Osteoblast (primary cell): ENCODE data around the gene AIRE. TPM values are rescaled to one million over a fixed set of nuclear protein-coding genes. Genes with fewer than 3 reads are reported as not detected.

Source experiments
- DNase-seq: peaks from one replicate; pipeline ENCODE4 v3.0.0; 2011; ENCODE audit warnings: low spot score, mixed read lengths; ENCODE audit not compliant: insufficient read length; ENCODE audit errors: missing footprints
- H2AFZ ChIP-seq: 2 replicates; pipeline ENCODE4 v1.6.0; 2011; ENCODE audit warnings: mild to moderate bottlenecking, low read length
- H3K27ac ChIP-seq: 2 replicates; pipeline ENCODE4 v1.5.1; 2011; ENCODE audit warnings: mild to moderate bottlenecking, low read depth, low read length, moderate library complexity
- H3K27me3 ChIP-seq: 2 replicates; pipeline ENCODE4 v1.6.0; 2012; ENCODE audit warnings: mild to moderate bottlenecking, control low read depth, inconsistent platforms, low read length, moderate library complexity; ENCODE audit not compliant: insufficient read depth
- H3K36me3 ChIP-seq: 2 replicates; pipeline ENCODE4 v1.5.1; 2011; ENCODE audit warnings: mild to moderate bottlenecking, low read length, control low read depth, moderate library complexity; ENCODE audit not compliant: insufficient read depth
- H3K4me1 ChIP-seq: 2 replicates; pipeline ENCODE4 v1.5.1; 2011; ENCODE audit warnings: mild to moderate bottlenecking, low read length, control low read depth, moderate library complexity; ENCODE audit not compliant: insufficient read depth
- H3K4me2 ChIP-seq: 2 replicates; pipeline ENCODE4 v1.6.0; 2011; ENCODE audit warnings: mild to moderate bottlenecking, low read length; ENCODE audit not compliant: insufficient read depth
- H3K4me3 ChIP-seq: fragments of 200-600 bp; sonication (generic); 3 replicates; pipeline ENCODE4 v1.5.1; 2012; ENCODE audit warnings: mild to moderate bottlenecking, low read length, inconsistent platforms; ENCODE audit not compliant: insufficient read depth
- H3K79me2 ChIP-seq: 2 replicates; pipeline ENCODE4 v1.6.0; 2012; ENCODE audit warnings: mild to moderate bottlenecking, low read length, control low read depth, inconsistent platforms; ENCODE audit not compliant: insufficient read depth
- H3K9me3 ChIP-seq: 2 replicates; pipeline ENCODE4 v1.5.1; 2011; ENCODE audit warnings: low read depth, low read length, control low read depth
- H4K20me1 ChIP-seq: 2 replicates; pipeline ENCODE4 v1.6.0; 2012; ENCODE audit warnings: mild to moderate bottlenecking, low read length, control low read depth; ENCODE audit not compliant: insufficient read depth
- CTCF ChIP-seq: IDR thresholded peaks from 2 replicates; pipeline ENCODE4 v1.5.1; 2011; ENCODE audit warnings: mild to moderate bottlenecking, low read depth, low read length, moderate library complexity; ENCODE audit errors: extremely low read depth
- total RNA-seq: library from RNA; depleted of rRNA; stranded (reverse); fragments of >200 nt; gene quantifications from 2 replicates; pipeline ENCODE4 v1.2.3, GENCODE V29; 2012

Gene AIRE
- total RNA-seq, 1 donor = not detected

GRCh38 chr21:44314128-44314527 lies 28.5 kb downstream of the AIRE start:
- no peak overlapping the region for H2AFZ ChIP-seq
- no peak overlapping the region for H3K4me3 ChIP-seq
- no peak overlapping the region for H3K27ac ChIP-seq
- H3K36me3 ChIP-seq = peaks cover 7% of the 10 kb centered on the region
- no peak for DNase-seq
- H3K27me3 ChIP-seq = no peaks in the 10 kb centered on the region
- TF ChIP-seq CTCF = no peak
- no peaks in the 10 kb centered on the region for H3K9me3 ChIP-seq
- H3K4me2 ChIP-seq = no peak overlapping the region
- H4K20me1 ChIP-seq = peaks cover 4% of the 10 kb centered on the region
- no peaks in the 10 kb centered on the region for H3K79me2 ChIP-seq
- H3K4me1 ChIP-seq = no peaks in the 10 kb centered on the region

GRCh38 chr21:44314561-44314960 lies 28.9 kb downstream of the AIRE start:
- no peak for TF ChIP-seq CTCF
- no peaks in the 10 kb centered on the region for H3K79me2 ChIP-seq
- H3K27ac ChIP-seq = no peak overlapping the region
- peaks cover 7% of the 10 kb centered on the region for H3K36me3 ChIP-seq
- no peak overlapping the region for H2AFZ ChIP-seq
- no peaks in the 10 kb centered on the region for H3K4me1 ChIP-seq
- DNase-seq = no peak
- no peak overlapping the region for H3K4me3 ChIP-seq
- H3K9me3 ChIP-seq = no peaks in the 10 kb centered on the region
- H4K20me1 ChIP-seq = peaks cover 2% of the 10 kb centered on the region
- H3K27me3 ChIP-seq = no peaks in the 10 kb centered on the region
- H3K4me2 ChIP-seq = no peak overlapping the region

GRCh38 chr21:44315691-44316203 lies 30.1 kb downstream of the AIRE start:
- no peak overlapping the region for H3K27ac ChIP-seq
- H3K4me2 ChIP-seq = no peak overlapping the region
- H3K4me3 ChIP-seq = no peak overlapping the region
- no peaks in the 10 kb centered on the region for H3K4me1 ChIP-seq
- no peak for TF ChIP-seq CTCF
- no peaks in the 10 kb centered on the region for H3K27me3 ChIP-seq
- H4K20me1 ChIP-seq = peaks cover 2% of the 10 kb centered on the region
- H3K79me2 ChIP-seq = no peaks in the 10 kb centered on the region
- no peaks in the 10 kb centered on the region for H3K9me3 ChIP-seq
- H2AFZ ChIP-seq = no peak overlapping the region
- no peak for DNase-seq
- peaks cover 7% of the 10 kb centered on the region for H3K36me3 ChIP-seq

- DNase-seq = no peak
- no peaks in the 10 kb centered on the region for H4K20me1 ChIP-seq
- H3K9me3 ChIP-seq = no peaks in the 10 kb centered on the region
- no peak overlapping the region for H2AFZ ChIP-seq
- H3K79me2 ChIP-seq = no peaks in the 10 kb centered on the region
- no peak overlapping the region for H3K4me2 ChIP-seq
- H3K27ac ChIP-seq = no peak overlapping the region
- no peaks in the 10 kb centered on the region for H3K4me1 ChIP-seq
- H3K36me3 ChIP-seq = peaks cover 2% of the 10 kb centered on the region
- no peaks in the 10 kb centered on the region for H3K27me3 ChIP-seq
- H3K4me3 ChIP-seq = no peak overlapping the region
- TF ChIP-seq CTCF = no peak
These were observed 30.7 kb downstream of the AIRE start for GRCh38 chr21:44316277-44316900.
